UCSD-AML1 (cell line): ENCODE measurements around the gene CCDC158.
"Not testable (repeated sequence)": the region's sequence is repeated elsewhere in the genome, so short reads cannot be mapped to it uniquely, and the experiment has no call there.

Experiments used
- DNase-seq: peaks from one replicate; lab custom pipeline; 2025; ENCODE audit not compliant: unreplicated experiment; lab: John Stamatoyannopoulos, UW

CCDC158 gene

DNA sequence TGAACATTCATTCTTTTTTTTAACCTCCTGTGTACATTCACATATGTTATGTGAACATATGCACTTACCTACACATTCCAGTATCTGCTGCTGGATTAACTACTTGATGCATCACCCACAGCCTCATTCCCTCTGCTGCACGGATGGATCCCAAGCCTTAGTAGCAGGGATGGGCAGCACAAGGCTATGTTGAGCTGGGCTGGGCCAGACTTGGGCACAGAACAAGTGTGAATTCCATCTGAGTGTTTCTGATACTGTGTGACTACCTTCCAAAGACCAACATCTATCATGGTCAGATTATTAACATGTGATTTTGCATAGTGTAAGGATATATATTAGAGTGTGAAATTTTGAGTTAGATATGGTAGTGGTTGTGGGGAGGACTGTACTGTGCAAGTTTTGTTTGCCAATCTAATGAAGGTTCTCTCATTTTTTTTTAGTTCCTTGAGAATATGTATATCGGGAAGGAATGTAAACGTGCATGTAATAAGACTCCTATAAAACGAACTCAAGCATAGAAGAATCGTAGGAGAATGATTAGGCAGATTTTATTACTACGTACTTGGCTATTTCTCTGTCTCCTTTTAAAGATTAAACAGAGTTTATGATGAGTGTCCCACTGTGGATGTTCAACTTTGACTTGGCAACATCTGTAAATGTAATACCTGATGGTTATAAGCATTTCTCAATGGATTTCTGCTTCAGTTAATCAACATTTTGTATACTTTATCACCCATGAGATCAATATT, 137.8 kb downstream of the CCDC158 start:
- DNase-seq: no peak

DNA sequence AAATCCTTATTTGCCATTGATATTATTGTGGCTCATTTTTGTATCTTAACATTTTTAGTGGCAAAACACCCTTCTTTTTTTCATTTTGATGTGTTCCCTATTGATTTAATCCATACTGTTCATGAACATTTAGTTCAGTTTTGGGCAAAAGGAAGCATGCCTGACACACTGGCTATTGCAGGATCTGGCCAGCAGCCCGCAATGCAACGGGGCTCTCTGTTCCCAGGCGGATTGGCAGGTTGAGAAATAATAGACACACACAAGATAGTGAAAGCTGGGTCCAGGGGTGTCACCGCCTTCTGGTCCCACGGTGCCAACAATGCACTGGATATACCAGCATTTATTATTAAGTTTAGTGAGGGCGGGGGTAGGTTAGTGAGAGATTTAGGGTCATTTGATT, 139.3 kb downstream of the CCDC158 start:
- not testable (repeated sequence) for DNase-seq

DNA sequence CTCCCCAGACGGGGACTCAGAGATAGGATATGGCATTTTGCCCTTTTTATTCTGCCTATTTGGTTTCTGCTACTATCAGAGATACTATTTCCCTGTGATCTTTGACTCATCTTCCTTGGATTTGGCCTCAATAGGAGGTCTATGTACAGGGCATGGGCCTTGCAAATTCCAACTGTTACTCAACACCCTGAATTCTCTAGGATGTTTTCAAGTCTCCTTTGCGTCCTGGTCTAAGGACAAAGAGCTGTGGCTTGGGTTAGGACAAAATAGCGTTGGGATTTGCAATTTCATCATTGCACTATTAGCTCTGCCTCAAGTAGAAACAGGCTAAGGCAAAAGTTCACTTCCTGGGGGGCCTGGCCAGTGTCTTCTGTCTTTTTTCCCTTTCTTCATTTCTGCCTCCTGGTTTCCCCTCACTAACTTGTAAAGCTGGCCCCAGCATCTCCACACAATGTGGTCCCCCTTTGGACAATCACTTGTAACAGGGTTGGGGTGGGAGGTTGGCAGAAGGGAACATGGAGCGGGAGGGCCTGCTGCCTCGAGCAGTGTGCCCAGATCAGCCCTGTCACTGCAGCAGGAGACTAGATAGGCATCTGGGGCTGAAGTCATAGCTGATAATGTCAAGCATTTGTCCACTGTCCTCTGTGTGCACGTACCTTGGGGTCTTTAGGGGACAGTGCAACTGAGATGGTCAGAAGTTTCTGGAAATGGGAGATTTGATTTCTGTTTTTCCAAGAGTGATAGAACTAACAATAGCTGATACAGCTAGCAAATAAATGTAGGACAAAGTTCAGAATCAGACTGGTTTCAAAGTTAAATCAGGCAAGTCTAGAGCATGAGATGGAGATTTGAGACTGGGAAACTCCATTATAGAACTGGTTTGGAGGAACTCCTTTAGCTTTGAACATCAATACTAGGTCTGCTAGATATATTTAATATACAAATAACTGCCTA, 140.2 kb downstream of the CCDC158 start:
- DNase-seq: no peak

DNA sequence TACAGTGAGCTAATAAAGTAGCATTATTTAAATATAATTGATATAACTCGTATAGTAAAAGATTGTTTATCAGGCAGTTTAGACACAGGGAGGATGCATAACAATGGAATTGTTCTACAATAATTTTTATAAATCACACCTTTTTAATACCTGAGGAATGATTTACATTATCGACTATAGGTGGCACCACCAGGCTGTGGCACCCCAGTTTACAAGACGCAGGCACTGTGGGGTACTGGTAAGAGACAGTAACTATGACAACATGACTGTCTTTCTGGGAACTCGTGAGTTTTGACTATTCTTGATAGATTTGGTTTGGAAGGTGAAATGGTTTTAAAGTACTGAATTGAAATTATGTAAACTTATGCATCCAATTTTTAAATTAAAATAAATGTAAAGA, 141.5 kb downstream of the CCDC158 start:
- DNase-seq: no peak

DNA sequence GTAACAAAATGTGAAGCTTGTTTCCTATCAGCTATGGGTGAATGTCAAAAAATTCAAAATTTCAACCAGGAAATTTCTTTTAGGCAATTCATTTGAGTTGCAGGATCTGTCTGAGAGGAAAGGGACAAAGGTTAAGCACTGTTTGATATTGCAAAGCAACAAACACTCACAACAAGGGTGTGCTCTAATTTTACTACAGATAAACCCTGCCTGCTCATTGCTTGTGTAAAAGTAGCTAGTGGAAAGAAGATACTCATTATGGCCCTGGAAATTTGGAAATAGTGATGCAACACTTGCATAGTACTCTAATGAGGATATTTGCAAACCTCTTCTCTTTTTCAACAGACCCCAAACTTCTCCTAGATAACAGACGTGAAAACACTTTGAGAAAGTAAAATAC, 142.4 kb downstream of the CCDC158 start:
- DNase-seq: no peak

DNA sequence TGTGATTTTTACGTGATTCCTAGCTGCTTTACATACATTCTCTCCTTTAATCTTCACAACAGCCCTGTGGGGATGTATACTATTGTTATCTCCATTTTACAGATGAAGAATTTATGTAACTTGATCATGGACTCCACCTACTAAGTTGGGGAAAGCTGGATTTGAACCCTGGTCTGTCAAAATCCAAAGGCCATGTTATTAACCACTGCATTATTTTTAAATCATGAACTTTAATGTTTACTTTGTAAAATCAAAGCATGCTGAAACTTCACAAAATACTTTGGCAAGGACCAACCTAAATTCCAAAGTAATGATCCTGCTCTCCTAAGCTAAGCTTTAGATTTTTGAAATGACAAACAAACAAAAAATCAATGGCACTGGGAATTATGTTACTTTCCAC, 143.3 kb downstream of the CCDC158 start:
- DNase-seq: no peak

DNA sequence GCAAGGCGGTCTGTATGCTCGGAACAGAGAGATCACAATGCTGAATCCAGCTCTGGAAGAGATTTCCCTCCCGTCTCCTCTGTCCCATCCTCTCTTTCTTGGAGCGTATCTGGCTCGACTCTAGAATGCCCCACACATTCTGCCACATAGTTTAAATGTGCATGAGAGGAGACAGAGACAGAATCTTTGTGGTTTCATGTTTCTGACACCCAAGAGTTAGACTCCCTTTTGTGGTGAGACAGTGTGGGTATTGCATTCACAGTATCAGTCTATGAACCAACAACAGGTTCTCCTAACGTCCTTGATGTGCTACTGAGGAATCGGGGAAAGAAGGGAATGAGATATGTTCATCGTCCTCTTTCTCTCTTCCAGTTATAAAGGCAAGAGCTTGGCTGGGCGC, 144.1 kb downstream of the CCDC158 start:
- no peak for DNase-seq

DNA sequence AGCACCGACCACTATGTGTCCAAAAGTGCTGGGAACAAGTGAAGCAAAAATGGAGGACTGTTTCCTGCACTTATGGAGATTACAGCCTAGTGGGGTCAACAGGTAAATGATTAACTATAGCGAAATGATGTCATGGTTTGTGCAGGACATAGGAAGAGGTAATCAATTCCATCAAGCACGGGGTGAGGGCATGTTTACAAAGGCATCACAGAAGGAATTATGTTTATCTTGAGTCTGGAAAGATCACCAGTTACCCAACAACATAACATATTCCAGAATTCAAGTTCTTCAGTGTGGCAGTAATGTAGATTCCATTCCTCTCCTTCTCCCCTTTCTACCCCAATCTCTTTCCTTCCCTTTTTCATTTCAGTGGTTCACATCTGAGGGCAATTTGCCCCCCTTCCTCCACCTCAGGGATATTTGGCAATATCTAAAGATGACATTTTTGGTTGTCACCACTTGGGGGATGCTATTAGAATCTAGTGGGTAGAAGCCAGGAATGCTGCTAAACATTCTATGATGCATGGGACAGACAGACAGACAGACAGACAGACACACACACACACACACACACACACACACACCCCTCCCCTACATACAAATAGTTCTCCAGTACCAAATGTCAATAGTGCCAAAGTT, 145.3 kb downstream of the CCDC158 start:
- no peak for DNase-seq

DNA sequence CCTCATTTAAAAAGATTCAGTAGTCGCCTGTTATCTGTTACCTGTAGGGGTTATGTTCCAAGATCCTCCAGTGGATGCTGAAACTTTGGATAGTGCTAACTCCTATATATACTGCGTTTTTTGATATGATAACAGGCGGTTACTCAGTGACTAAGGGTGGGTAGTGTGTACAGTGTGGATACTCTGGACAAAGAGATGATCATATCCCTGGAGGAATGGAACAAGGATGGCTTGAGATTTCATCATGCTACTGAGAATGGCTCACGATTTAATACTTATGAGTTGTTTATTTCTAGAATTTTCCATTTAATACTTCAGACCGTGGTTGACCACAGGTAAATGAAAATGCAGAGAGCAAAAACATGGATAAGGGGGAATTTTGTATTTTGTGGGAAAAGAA, 147.9 kb downstream of the CCDC158 start:
- DNase-seq: no peak

DNA sequence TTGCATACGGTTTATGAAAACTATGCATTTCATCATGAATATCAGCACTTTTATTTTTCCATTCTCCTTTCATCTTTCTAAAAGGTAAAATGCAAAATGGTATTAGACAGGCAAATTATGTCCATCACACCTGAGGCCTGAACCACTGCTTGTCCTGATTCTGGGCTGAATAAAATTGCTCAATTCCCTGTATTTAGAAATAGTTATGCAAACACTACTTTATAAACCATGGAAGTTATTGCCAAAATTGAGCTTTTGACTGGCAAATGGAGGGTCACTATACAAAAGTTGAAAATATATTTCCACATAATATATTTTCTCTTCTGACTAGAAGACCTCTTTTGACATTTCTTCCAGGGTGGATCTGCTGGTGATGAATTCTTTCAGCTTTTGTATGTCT, 148.4 kb downstream of the CCDC158 start:
- no peak for DNase-seq

DNA sequence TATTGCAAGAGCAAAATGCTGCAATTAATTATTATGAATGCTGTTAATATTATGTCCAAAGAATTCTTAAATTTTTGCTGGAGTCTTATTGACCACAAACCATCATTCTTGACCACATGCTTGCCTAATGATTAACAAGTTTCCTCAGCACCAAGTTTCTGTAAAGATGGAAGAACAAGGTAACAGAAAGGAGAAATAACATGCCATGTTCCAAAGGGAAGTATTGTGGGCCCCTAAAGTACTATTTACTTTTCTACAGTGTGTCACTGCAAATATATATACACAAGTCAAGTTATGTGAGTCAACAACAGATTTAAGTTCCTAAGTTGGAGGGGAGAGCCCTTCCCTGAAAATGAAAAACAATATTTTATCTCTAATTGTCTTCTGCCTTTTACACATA, 148.9 kb downstream of the CCDC158 start:
- DNase-seq: no peak

DNA sequence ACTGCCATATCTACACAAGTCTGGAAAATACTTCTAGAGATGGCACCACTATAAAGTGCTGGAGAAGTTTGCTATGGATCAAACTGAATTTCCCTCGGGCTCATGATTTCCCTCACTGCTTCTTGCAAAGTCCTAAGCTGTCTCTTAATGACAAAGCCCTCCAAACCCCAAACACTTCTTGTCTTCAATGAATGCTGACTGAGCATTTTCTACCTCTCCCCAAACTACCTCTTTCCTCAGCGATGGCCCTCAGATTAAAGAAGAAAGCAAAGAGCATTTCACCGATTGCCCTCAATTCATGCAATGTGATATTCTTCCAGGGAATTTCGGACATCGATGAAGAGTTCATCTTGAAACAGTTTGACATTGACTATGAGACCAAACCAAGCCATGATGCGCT, 149.7 kb downstream of the CCDC158 start:
- no peak for DNase-seq

DNA sequence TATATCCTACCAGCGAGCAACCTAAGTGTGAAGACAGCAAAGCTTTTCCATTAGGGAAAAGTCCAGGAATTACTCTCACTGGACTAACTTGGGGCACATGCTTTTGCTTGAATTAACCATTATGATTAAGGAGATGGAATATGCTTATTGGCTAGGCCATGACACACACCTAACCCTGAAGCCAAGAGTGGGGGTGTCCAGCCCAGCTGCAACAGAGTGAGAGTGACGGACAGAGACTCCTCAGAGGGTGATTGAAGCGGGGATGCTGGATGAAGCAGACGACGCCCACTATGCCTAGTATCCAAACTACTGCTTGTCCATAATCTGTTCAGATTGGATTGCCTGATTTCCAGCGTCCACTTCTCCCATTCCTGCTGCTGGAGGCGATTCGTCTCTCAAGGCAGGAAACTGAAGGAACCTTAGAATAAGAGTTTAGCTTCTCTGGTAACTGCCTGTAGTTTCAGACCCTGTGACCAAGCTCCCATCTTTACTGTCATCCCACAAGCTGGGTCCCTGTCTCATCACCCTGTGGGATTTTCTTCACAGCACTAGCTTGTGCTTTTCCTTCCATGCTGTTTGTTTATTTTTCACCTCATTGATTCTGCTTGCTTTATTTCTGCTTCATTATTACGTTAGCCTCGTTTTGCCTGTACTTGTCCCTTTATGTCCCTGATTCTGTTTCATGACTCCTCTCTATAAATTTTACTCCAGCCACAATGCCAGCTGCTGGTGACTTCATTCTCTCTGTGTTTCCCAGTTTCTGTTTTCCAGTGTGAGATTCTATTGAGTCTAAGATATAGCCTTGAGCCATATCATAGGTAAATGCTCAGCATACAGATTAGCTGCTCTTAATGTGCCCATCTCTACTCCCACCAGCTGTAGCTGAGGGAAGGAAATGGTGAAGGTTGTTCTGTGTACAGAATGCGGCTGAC, 150.4 kb downstream of the CCDC158 start:
- DNase-seq: no peak

DNA sequence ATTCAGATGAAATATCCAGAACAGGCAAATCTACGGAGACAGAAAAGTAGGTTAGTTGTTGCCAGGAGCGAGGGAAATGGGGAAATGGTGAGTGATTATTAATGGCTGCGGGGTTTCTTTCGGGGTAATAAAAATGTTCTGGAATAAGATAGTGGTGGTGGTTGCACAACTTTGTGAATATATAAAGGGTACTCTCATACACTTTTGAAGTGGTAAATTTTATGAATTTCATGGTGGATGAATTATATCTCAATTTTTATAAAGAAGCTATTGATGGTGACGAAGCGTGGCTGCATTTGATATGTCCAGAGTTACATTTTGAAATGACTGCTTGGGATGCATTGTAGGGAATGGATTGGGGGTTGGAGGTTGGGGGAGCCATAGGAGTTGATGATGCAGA, 153.1 kb downstream of the CCDC158 start:
- no peak for DNase-seq

DNA sequence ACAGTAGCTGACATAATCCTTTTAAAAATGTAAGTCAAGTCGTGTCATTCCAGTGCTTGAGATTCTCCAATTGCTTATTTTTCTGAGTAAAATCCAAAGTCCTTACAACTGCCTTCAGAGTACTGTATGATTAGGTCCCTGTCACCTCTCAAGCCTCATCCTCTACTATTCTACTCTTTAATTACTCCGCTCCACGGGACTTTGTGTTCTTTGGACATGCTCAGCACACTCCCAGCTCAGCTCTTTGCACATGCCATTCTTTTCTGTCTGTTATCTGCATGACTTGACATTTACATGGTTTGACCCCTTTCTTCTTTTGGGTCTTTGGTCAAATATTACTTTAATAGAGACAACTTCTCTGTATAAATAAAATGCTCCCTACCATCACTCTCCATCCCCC, 154.3 kb downstream of the CCDC158 start:
- no peak for DNase-seq

DNA sequence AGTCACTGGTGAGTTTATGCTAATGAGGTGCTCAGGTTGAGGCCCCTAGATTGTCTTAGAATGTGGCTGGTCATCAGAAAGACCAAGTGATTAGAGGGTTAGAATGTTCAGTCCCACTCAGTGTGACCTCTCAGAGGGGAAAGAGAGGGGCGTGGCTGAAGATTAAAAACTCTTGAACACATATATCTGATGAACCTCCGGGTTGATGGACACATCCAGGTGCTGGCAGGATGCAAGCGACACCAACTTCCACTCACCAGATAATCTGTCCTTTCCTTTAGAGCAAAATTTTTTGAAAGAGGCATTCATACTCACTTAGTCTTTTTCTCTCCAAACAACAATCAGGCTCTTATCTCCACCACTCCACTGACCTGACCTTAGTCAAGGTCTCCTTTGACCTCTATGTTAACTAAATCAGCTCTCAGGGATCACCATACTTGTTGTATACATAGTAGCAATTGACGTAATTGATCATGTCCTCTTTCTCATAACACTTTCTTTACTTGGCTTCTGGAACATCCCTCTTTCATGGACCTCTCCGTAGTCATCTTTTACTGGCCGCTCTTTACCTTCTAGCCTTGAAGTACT, 155.2 kb downstream of the CCDC158 start:
- DNase-seq: no peak
